Measurements from ENCODE around the gene GPS2. TPM values are rescaled to one million over a fixed set of nuclear protein-coding genes. Genes with fewer than 3 reads are reported as not detected.

The GPS2 gene
- total RNA-seq, 4 donors from 2014 or later = 66.9 to 104 (median 82.5) TPM

GRCh38 chr17:7332111-7332510 is 17.0 kb upstream of the GPS2 start:
- Histone ChIP-seq H3K27ac (no peak overlapping the region), H3K27me3 (peaks cover 37% of the 10 kb centered on the region), H3K36me3 (peaks cover 0 to under 1% of the 10 kb centered on the region in 2 donors), H3K4me1 (peaks cover 0 to 29% (median 14%) of the 10 kb centered on the region in 3 donors), H3K4me3 (no peak overlapping the region), H3K9me3 (no peaks in the 10 kb centered on the region)
- WGBS, 2 donors (ENCODE audit: low coverage in 1 of 2) = 33 to 40% methylated on average over 2 to 3 of the region's 7 CpGs
- TF ChIP-seq CTCF (IDR thresholded peaks at IDR 0.05) (no peak), POLR2A (IDR thresholded peaks at IDR 0.05) (no peak), EP300 (IDR thresholded peaks at IDR 0.05) (no peak)
- ATAC-seq = no peak

- Histone ChIP-seq H3K27ac (peak overlapping the region; percentile 72 to 96 (median 90)), H3K9me3 (no peaks in the 10 kb centered on the region), H3K27me3 (peaks cover 22% of the 10 kb centered on the region), H3K36me3 (peaks cover 0 to 15% of the 10 kb centered on the region in 2 donors), H3K4me3 (peak overlapping the region; percentile 60 to 63), H3K4me1 (peaks cover 0 to 31% (median 14%) of the 10 kb centered on the region in 3 donors)
- WGBS, 2 donors (ENCODE audit: low coverage in 1 of 2) = 100% methylated on average over 1 of the region's 13 CpGs; no CpG with 5 or more reads in 1 of the 2 donors
- TF ChIP-seq POLR2AphosphoS5 (IDR thresholded peaks at IDR 0.05) (no peak), POLR2A (IDR thresholded peaks at IDR 0.05) (no peak)
- ATAC-seq = no peak
Measured at GRCh38 chr17:7330638-7331015, 15.5 kb upstream of the GPS2 start.

- peaks cover 0 to 31% (median 14%) of the 10 kb centered on the region in 3 donors for H3K4me1 ChIP-seq
- no peaks in the 10 kb centered on the region for H3K9me3 ChIP-seq
- WGBS, 2 donors (ENCODE audit: low coverage in 1 of 2) = 0% methylated on average over 7 of the region's 34 CpGs; no CpG with 5 or more reads in 1 of the 2 donors
- peak overlapping the region; percentile 72 to 96 (median 90) for H3K27ac ChIP-seq
- H3K4me3 ChIP-seq = peak overlapping the region; percentile 60 to 63
- peaks cover 0 to 20% of the 10 kb centered on the region in 2 donors for H3K36me3 ChIP-seq
- no peak for TF ChIP-seq POLR2AphosphoS5 (IDR thresholded peaks at IDR 0.05)
- peak; percentile 77 for ATAC-seq
- peaks cover 17% of the 10 kb centered on the region for H3K27me3 ChIP-seq
Measured at GRCh38 chr17:7329997-7330637, 15.0 kb upstream of the GPS2 start.

- 0% methylated on average over 6 of the region's 43 CpGs; no CpG with 5 or more reads in 1 of the 2 donors for WGBS, 2 donors (ENCODE audit: low coverage in 1 of 2)
- peaks cover 10% of the 10 kb centered on the region for H3K27me3 ChIP-seq
- TF ChIP-seq POLR2AphosphoS5 (IDR thresholded peaks at IDR 0.05) (peak; percentile 80), EP300 (IDR thresholded peaks at IDR 0.05) (no peak), POLR2A (IDR thresholded peaks at IDR 0.05) (peak; percentile 67 to 69), CTCF (IDR thresholded peaks at IDR 0.05) (peak in 1 of 4 experiments; percentile 31)
- peaks cover 0 to 27% of the 10 kb centered on the region in 2 donors for H3K36me3 ChIP-seq
- H3K9me3 ChIP-seq = no peaks in the 10 kb centered on the region
- H3K4me3 ChIP-seq = peak overlapping the region; percentile 60 to 63
- H3K4me1 ChIP-seq = peaks cover 0 to 31% (median 14%) of the 10 kb centered on the region in 3 donors
- peak; percentile 89 for ATAC-seq
- peak overlapping the region; percentile 72 to 96 (median 90) for H3K27ac ChIP-seq
Measured at GRCh38 chr17:7329374-7329996, 14.3 kb upstream of the GPS2 start.

GRCh38 chr17:7328840-7329373 is 13.7 kb upstream of the GPS2 start, which contains the start of gene NEURL4:
Gene NEURL4, minus strand, starts transcription at chr17:7329335. Its CDS starts 23 bp downstream, at chr17:7329312.
- peaks cover 0 to 36% (median 14%) of the 10 kb centered on the region in 3 donors for H3K4me1 ChIP-seq
- H3K9me3 ChIP-seq = no peaks in the 10 kb centered on the region
- peak within 1 kb of the TSS; percentile 72 to 96 (median 90) for H3K27ac ChIP-seq
- ATAC-seq = peak; percentile 21
- TF ChIP-seq POLR2A (IDR thresholded peaks at IDR 0.05) = no peak
- TF ChIP-seq POLR2AphosphoS5 (IDR thresholded peaks at IDR 0.05) = no peak
- TF ChIP-seq CTCF (IDR thresholded peaks at IDR 0.05) = peak in 1 of 4 experiments; percentile 8
- TF ChIP-seq EP300 (IDR thresholded peaks at IDR 0.05) = no peak
- whole genome bisulfite sequencing, 2 donors (ENCODE audit: low coverage in 1 of 2) = 0 to 2% methylated on average over 5 to 18 of the region's 50 CpGs
- H3K36me3 ChIP-seq = peaks cover 0 to 33% of the 10 kb centered on the region in 2 donors
- H3K27me3 ChIP-seq = peaks cover 5% of the 10 kb centered on the region
- H3K4me3 ChIP-seq = peak within 1 kb of the TSS; percentile 60 to 63
